Superior temporal gyrus (tissue), 1 donor: ENCODE measurements around the gene EYA2.

Source experiments
- DNase-seq: peaks from one replicate; pipeline ENCODE4 v3.0.0-alpha.2; 2016; ENCODE audit errors: extremely low spot score

EYA2 gene

GRCh38 chr20:46979603-46980241 lies 85.1 kb downstream of the EYA2 start:
- DNase-seq = no peak

DNA sequence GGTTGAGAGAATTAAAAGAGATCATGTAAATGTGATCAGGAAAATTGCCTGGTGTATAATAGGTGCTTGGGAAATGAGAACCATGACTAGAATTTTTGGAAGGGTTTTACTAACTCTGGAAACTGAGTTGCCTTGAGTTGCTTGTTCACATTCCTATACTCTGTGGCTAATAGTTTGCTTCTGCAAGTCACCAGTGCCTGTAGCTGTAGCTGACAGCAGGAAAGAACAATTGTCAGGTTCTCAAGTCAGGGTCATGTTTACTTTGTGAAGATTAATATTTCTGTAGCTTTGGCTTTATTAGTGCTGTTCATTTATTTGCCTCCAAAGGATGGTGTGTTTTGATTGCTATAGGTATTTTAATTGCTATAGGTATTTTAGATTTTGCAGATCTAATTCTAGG lies 86.5 kb downstream of the EYA2 start:
- DNase-seq = no peak

DNA sequence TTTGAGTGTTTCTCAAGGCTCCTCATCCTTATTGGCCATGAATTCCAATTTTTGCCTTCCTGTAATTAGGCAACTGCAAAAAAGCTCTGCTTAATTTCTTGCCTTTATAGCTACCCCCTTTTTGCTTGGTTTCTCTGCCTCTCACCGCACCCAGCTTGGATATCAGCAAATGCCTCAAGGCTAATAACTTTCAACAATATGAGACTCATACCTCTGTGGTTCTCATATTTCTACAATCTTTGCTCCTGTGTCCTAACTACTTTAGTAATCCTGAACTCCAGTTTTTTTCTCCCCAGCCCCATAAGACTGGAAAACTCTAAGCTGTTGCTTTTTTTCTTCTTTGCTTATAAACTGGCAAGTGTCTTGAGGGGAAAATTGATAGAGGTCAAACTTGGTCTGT lies 88.8 kb downstream of the EYA2 start:
- DNase-seq = no peak

DNA sequence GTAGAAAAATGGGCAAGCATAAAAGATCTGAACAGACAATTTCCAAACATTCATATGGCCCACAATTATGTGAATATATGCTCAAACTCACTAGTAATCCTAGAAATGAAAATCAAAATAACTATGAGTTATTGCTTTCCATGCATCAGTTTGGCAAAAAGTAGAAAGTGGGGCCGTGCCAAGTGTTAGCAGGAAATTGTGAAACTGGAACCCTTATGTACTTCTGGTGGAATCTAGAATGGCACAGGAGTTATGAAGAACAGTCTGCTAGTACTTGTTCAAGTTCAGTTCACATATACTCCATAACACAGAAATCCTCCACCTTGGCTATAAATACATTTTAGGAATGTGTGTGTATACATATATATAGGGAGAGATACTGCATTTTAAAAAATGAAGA lies 89.8 kb downstream of the EYA2 start:
- DNase-seq = no peak

DNA sequence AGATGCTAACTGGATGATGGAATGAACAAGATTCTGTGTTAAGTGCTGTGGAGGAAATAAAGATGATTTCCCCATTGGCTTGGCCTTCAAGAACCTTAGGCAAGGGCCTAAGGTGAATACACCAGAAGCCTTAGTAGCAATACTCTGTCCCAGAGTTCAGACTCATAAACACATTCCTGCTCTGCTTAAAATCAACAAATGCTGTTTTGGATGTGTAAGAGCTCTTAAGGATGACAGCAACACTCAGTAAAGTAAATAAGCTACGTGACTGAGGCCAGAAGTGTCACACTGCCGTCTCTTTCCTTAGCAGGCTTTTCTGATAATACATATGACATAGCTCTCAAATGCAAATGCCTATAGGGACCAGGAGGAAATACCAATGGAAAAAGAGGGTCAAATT lies 90.6 kb downstream of the EYA2 start:
- DNase-seq = no peak

- no peak for DNase-seq
These were observed 91.0 kb downstream of the EYA2 start for GRCh38 chr20:46985671-46986070.

- no peak for DNase-seq
These were observed 92.4 kb downstream of the EYA2 start for GRCh38 chr20:46987001-46987400.

DNA sequence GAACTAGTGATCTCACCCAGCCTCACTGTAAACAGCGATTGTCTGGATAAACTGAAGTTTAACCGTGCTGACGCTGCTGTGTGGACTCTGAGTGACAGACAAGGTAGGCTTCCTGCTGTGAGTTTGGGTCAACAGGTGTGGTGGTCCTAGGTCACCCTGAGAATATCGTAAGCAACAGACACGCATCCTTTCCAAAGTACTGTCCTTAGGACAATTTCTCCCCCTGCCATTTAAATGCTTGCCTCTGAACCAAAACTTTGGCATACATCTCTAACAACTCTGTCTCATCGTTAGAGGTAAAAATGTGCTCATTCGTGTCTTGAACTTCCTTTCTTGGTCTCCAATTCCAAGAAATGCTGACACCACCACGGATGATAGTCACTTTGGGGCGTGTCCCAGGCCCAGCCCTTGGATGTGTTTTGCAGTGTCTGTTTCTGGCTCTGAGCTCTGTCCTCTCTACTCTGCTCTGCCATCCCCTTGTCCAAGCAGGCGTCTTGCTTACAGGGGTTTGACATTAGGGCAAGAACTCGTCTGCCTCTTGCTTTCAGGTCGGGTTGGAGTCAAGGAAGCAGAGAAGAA lies 95.5 kb downstream of the EYA2 start:
- no peak for DNase-seq

GRCh38 chr20:46990596-46991104 lies 96.0 kb downstream of the EYA2 start:
- no peak for DNase-seq

GRCh38 chr20:46991168-46991567 lies 96.5 kb downstream of the EYA2 start:
- DNase-seq = no peak

DNA sequence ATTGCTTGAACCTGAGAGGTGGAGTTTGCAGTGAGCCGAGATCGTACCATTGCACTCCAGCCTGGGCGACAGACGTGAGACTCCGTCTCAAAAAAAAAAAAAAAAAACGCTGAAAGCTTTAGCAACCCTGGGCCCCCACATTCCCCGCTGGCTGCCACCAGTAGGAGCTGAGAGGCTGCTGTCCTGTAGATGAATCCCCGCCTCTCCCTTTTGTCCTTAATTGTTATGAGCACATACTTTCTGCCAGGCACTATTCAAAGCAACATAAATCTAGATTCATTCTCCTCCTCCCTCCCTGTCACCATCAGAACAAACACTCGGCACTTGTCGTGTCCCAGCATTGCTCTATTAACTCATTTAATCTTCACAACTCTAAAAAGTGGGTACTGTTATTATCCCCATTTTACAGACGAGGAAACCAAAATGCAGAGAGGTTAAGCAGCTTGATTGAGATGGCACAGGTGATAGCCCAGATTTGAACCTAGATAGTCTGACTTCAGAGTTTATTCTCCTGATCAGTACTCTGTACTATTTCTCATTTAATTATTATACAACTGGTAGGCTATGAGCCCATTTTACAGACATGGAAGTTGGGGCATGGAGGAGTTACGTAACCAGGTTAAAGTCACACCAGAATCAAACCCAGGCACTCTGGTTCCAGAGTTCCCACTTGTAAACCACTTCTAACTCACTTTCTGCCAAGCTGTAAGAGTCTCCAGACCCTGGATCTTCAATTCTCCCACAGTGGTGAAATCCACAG lies 97.4 kb downstream of the EYA2 start:
- no peak for DNase-seq

- no peak for DNase-seq
These were observed 98.0 kb downstream of the EYA2 start for GRCh38 chr20:46992640-46993035.

- no peak for DNase-seq
These were observed 98.9 kb downstream of the EYA2 start for GRCh38 chr20:46993465-46994095.

GRCh38 chr20:46994341-46994740 lies 99.7 kb downstream of the EYA2 start:
- DNase-seq = no peak

GRCh38 chr20:46995561-46996142 lies 101.0 kb downstream of the EYA2 start:
- DNase-seq = no peak

- DNase-seq = no peak
These were observed 102.5 kb downstream of the EYA2 start for GRCh38 chr20:46997187-46997586.

- DNase-seq = no peak
These were observed 104.0 kb downstream of the EYA2 start for GRCh38 chr20:46998477-46999240.

GRCh38 chr20:46999801-47000465 lies 105.3 kb downstream of the EYA2 start:
- DNase-seq = no peak

DNA sequence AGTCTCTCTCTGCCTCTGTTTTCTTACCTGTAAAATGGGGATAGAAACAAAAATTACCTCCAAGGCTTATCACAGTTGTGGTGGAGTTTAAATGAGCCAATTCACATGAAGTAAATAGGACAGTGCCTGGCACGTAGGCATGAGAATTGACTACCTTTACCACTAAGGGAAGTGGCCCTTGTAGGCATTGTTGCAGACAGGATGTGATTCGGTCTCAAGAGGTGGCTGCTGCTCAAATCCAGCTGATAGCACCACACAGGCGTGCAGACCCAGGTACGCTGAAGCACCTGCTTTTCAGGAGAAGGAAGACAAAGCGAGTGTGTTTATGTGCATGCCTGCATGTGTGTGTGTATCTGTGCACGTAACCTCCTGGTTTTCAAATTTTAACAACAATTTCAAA lies 108.6 kb downstream of the EYA2 start:
- DNase-seq = no peak

- DNase-seq = no peak
These were observed 109.5 kb downstream of the EYA2 start for GRCh38 chr20:47004179-47004578.
